ENCODE data around the gene COL15A1. TPM values are rescaled to one million over a fixed set of nuclear protein-coding genes. Genes with fewer than 3 reads are reported as not detected.

The COL15A1 gene
- total RNA-seq, 6 experiments from 2014 or later = 0.20 to 0.50 (median 0.32) TPM

GRCh38 chr9:99029083-99029645, 85.5 kb downstream of the COL15A1 start:
- Mint-ChIP-seq H3K9me3 (no peaks in the 10 kb centered on the region), H3K4me3 (no peak overlapping the region), H3K27ac (peak overlapping the region; percentile 72), H3K36me3 (ENCODE audit: low read depth) (peaks cover 9% of the 10 kb centered on the region), H3K4me1 (ENCODE audit: low read depth) (peaks cover 37% of the 10 kb centered on the region), H3K27me3 (ENCODE audit: insufficient read depth) (no peaks in the 10 kb centered on the region)
- no peak for DNase-seq
- TF ChIP-seq CTCF (IDR thresholded peaks at IDR 0.05) = no peak

GRCh38 chr9:99030092-99030511, 86.4 kb downstream of the COL15A1 start:
- Mint-ChIP-seq H3K4me1 (ENCODE audit: low read depth) (peaks cover 37% of the 10 kb centered on the region), H3K4me3 (peak overlapping the region; percentile 25), H3K27me3 (ENCODE audit: insufficient read depth) (no peaks in the 10 kb centered on the region; the same call in 1 of the 2 replicates), H3K36me3 (ENCODE audit: low read depth) (peaks cover 9% of the 10 kb centered on the region), H3K9me3 (no peaks in the 10 kb centered on the region), H3K27ac (peak overlapping the region; percentile 72)
- TF ChIP-seq CTCF (IDR thresholded peaks at IDR 0.05) = no peak
- peak; percentile 91 for DNase-seq

- Mint-ChIP-seq H3K36me3 (ENCODE audit: low read depth) (peaks cover 9% of the 10 kb centered on the region), H3K9me3 (no peaks in the 10 kb centered on the region), H3K27me3 (ENCODE audit: insufficient read depth) (peaks cover 2% of the 10 kb centered on the region; the same call in 1 of the 2 replicates), H3K4me3 (peak overlapping the region; percentile 25; the same call in 1 of the 2 replicates), H3K4me1 (ENCODE audit: low read depth) (peaks cover 37% of the 10 kb centered on the region), H3K27ac (peak overlapping the region; percentile 72)
- no peak for TF ChIP-seq CTCF (IDR thresholded peaks at IDR 0.05)
- no peak for DNase-seq
Measured at GRCh38 chr9:99030610-99031109, 87.0 kb downstream of the COL15A1 start.

- Mint-ChIP-seq H3K4me1 (ENCODE audit: low read depth) (peaks cover 36% of the 10 kb centered on the region), H3K27me3 (ENCODE audit: insufficient read depth) (peaks cover 5% of the 10 kb centered on the region; the same call in 1 of the 2 replicates)
Measured at GRCh38 chr9:99031319-99031718, 87.6 kb downstream of the COL15A1 start.

GRCh38 chr9:99031994-99032393, 88.3 kb downstream of the COL15A1 start:
- Mint-ChIP-seq H3K9me3 (no peaks in the 10 kb centered on the region), H3K4me1 (ENCODE audit: low read depth) (peaks cover 31% of the 10 kb centered on the region), H3K27me3 (ENCODE audit: insufficient read depth) (peaks cover 5% of the 10 kb centered on the region; the same call in 1 of the 2 replicates), H3K4me3 (no peak overlapping the region), H3K36me3 (ENCODE audit: low read depth) (peaks cover 9% of the 10 kb centered on the region), H3K27ac (no peak overlapping the region)
- no peak for DNase-seq
- TF ChIP-seq CTCF (IDR thresholded peaks at IDR 0.05) = no peak

More at GRCh38 chr9:99031319-99031718, 87.6 kb downstream of the COL15A1 start:
- DNase-seq = no peak
- Mint-ChIP-seq H3K36me3 (ENCODE audit: low read depth) (peaks cover 9% of the 10 kb centered on the region), H3K27ac (no peak overlapping the region), H3K4me3 (no peak overlapping the region), H3K9me3 (no peaks in the 10 kb centered on the region)
- no peak for TF ChIP-seq CTCF (IDR thresholded peaks at IDR 0.05)
